GF-D8 (cell line): ENCODE data around the gene COA1.
A peak's percentile ranks its signal among the peaks of the same experiment; 100 is the strongest.
"Not testable (repeated sequence)": the region's sequence is repeated elsewhere in the genome, so short reads cannot be mapped to it uniquely, and the experiment has no call there.

Source experiments
- DNase-seq: peaks from one replicate; lab custom pipeline; 2025; lab: John Stamatoyannopoulos, UW

Gene COA1

DNA sequence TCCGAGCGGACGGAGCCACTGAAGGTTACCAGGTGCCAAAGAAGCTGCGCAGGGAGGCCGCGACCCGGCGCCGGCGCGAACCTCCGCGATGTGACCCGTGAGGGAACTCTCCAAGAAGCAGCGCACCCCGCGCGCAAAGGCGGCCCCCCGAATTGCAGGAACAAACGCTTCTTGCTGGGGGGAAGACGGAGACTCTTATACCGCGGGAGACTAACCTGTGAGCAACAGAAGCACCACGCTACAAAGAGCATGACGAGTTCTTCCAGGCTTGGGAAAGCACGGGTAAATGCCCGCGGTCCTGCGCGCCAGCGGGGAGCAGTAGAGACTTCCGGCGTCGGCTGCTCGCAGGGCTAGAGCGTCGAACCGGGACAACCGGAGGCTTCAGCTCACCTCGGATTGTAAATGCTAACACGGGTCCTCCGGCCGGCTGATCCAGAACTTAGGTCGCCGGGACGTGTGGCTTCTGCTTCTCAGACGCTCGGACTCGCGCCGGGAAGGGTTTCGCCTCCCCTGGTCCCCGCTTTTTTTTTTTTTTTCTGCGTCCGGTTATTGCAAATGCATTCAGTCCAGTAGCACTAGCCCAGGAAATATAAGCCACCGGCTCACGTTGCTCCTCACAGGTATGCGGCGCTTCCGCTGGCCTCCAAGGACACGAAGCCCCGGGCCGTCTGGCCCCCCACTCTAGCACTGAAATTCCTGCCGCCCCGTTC is at the start of gene COA1:
TSS of gene COA1 (minus strand) at position 310 of the 710 bp plus-strand sequence. CDS start 80,909 bp downstream, outside the sequence.
- peak; percentile 80 for DNase-seq

GRCh38 chr7:43778293-43779044 is 49.1 kb upstream of the COA1 start:
- DNase-seq = not testable (repeated sequence)

- DNase-seq = not testable (repeated sequence)
These were observed 45.9 kb upstream of the COA1 start for GRCh38 chr7:43775255-43775654.

- not testable (repeated sequence) for DNase-seq
These were observed 43.9 kb upstream of the COA1 start for GRCh38 chr7:43773268-43773667.

- no peak for DNase-seq
These were observed 42.2 kb upstream of the COA1 start for GRCh38 chr7:43771573-43771972.

DNA sequence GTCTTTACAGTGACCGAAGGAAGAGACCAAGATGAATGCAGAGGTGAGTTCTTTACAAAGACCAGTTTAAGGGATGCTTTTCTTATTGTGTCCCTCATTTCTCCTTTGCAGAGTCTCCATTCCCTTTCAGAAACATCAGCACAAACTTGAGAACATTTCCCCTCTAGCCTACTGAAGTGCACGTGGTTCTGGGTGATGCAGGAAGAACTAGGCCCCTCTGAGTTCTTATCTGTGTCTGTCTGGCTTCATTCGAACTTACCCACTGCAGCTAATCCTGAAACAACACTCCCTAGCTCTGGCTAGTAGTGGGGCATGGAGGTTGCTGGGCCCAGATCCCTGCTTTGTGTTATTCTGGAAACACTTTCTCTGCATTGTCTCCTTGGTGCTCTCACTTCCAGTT is 41.8 kb upstream of the COA1 start:
- DNase-seq = no peak

DNA sequence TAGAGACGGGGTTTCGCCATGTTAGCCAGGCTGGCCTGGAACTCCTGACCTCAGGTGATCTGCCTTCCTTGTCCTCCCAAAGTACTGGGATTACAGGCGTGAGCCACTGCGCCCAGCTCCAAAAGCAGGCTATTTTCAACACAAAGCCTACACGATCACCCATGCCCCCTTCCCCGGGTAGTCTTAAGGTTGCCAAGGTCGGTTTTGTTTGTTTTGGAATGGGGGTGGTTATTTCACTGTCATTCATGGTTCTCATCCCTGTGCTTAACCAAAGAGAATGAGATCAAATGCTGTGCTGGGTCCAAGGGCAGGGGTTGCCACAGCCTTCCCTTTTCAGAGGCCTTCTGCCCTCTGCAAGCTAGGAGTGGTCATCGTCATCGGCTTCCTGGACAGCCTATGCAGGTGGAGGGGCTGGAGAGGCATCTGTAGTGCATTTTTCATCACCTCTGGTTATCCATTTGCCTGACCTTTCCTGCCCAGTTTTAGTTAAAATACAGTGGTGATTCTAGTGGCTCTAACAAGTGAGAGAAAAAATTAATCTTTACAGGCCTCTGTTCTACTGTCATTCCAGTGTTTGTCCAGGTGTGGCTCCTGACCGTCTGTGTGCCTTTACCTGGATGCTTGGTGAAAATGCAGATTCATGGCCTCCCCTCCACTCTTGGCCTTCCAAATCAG is 40.6 kb upstream of the COA1 start:
- no peak for DNase-seq

DNA sequence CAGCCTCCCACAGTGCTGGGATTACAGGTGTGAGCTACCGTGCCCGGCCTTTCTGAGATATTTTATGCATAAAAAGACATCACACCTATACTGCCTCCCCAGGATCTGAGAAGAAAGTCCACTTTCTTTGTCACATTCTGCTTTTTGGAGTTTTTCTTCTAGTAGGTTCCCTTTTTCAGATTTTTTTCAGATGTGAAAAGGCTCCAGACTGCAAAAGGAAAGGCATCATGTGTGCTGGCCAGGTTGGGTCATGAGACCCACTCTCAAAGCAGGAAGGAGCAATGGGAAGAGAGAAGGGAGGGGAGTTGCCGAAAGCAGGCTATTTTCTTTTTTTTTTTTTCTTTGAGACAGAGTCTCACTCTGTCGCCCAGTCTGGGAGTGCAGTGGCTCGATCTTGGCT is 40.0 kb upstream of the COA1 start:
- DNase-seq = no peak

DNA sequence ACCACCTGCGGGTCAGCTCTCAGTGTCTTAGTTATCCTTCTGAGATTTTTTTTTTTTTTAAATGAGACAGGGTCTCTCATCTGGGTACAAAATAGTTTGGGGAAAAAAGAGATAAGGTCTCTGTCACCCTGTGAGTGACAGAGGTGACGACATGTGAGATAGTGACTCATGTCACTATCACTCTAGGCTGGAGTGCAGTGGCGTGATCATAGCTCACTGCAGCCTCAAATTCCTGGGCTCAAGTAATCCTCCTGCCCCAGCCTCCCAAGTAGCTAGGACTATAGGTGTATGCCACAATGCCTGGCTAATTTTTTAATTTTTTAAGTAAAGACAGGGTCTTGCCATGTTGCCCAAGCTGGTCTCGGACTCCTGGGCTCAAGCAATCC is 39.6 kb upstream of the COA1 start:
- DNase-seq = no peak

DNA sequence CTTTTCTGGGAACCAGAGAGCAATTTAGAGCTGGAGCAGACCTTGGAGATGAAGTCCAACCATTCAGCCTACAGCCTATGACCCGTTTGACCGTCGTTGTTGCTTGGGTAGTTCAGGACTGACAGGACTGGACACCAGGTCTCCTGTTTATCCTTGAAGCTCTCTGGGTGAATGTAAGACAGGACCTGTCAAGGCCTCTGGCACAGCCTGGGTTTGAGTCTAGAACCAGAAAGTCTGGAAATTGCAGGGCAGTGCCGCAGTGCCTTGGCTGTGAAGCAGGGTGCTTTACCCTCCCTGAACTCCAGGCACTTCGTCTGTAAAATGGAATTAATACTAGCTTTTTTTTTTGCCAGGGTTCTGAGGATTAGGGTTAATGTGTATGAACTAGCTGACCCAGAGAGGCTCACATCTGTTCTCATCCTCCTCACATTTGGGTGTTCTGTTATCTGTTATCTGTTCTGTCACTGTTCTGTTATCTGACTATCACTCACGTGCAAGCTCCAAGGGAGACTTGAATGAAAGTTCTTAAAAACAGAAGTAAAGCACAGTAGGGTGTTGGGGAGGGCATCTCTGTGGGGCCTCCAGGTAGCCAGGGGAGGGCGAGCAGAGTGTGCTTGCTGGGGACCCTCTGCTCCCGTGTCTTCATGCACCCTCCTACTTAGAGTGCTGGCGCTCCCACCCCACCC is 39.0 kb upstream of the COA1 start:
- no peak for DNase-seq

- DNase-seq = no peak
These were observed 38.0 kb upstream of the COA1 start for GRCh38 chr7:43767311-43767710.

GRCh38 chr7:43766564-43766963 is 37.2 kb upstream of the COA1 start:
- no peak for DNase-seq

DNA sequence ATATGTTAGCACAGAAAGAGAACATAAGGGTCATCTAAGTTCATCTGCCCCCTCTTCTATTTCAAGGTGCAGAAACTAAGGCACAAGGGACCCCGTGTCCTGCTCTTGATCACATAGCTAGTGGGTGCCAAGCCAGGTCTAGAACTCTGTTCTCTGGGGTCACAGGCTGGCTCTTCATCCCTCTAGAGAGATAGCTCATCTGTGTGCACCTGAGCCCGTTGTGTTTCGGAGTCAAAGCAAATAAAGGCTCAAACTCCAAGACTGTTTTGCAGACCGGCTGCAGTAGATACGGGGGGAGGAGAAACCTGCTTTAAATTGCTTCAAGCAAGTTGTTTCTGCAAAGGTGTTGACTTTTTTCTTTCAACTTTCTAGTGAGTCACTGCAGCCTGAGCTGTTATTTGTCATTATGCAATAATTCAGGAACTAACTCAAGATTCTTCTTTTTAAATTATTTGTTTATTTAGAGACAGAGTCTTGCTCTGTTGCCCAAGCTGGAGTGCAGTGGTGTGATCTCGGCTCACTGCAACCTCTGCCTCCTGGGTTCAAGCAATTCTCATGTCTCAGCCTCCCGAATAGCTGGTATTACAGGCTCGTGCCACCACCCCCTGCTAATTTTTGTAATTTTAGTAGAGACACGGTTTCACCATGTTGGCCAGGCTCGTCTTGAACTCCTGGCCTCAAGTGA is 35.6 kb upstream of the COA1 start:
- no peak for DNase-seq

GRCh38 chr7:43764039-43764761 is 34.9 kb upstream of the COA1 start:
- no peak for DNase-seq

DNA sequence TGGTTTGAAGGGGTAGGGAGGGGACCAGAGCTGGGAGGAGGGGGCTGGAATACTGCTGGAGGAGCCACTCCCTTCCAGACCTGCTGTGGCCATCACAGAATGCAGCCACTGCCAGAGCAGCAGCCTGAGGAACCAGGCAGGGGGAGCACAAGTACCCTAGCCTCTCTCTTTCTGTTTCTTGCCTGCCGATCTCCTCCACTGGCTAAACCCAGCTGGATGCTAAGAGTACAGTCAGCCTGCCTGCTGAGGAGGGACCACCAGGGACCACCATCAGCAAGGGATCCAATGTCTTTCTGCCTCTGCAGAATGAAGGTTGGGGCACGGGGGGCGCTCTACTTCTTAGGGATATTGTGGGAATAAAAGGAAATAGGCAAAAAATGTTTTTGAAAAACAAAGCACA is 33.9 kb upstream of the COA1 start:
- no peak for DNase-seq

- no peak for DNase-seq
These were observed 32.8 kb upstream of the COA1 start for GRCh38 chr7:43761938-43762692.

DNA sequence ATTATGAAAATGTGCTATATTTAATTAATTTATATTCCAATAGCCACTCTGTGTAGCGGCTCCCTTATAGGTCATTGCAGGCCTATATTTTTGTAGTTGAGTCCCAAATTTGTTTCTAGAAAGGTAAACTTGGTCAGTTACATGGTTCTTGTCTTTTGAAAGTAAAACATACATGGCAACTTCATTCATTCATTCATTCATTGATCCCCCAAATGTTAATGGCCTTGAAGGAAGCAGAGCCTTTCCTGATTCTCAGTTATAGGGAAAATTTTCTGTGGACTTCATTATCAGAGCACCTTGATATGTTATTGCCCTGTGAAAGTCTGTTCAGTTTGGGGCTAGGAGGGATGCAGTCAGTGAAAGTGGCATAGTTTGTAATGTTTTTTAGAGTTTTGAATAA is 32.1 kb upstream of the COA1 start:
- no peak for DNase-seq

GRCh38 chr7:43760861-43761260 is 31.5 kb upstream of the COA1 start:
- no peak for DNase-seq

- no peak for DNase-seq
These were observed 29.7 kb upstream of the COA1 start for GRCh38 chr7:43758822-43759683.
